ENCODE results near the gene HES4.

The HES4 gene, protein sequence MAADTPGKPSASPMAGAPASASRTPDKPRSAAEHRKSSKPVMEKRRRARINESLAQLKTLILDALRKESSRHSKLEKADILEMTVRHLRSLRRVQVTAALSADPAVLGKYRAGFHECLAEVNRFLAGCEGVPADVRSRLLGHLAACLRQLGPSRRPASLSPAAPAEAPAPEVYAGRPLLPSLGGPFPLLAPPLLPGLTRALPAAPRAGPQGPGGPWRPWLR

DNA sequence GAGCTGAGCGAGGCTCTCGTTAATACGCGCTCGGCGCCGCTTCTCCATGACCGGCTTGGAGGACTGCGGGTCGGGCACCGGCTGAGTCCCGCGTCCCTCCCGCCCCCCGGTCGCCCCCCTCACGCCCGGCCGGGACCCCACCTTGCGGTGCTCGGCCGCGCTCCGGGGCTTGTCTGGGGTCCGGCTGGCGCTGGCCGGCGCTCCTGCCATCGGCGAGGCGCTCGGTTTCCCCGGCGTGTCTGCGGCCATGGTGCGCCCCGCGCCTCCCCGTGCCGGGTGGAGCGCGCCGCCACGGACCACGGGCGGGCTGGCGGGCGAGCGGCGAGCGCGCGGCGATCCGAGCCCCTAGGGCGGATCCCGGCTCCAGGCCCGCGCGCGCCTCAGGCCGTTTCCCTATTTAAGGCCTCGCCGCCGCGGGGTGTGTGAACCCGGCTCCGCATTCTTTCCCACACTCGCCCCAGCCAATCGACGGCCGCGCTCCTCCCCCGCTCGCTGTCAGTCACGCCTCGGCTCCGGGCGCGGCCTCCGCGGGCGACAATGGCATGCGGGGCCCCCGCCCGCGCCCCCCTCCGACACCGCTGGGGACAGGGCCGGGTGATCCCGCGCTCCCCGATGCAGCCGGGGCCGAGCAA, at the start of gene HES4:
Gene HES4, minus strand, starts transcription at position 373 of the 632 bp plus-strand sequence. Its CDS starts 124 bp downstream, at position 249.
- H3K27ac ChIP-seq, result peak within 1 kb of the TSS; percentile 93
- CTCF ChIA-PET, result interaction anchor here (0.6 to 2.6 kb wide), 4 partner anchors 15 to 140 kb away, joined by 3 to 13 read pairs (median 4); no protein-coding TSS in a partner anchor
- peak; percentile 89 for DNase-seq (ENCODE audit: low spot score)
- POLR2A ChIA-PET (ENCODE audit: low non-redundant PET), result interaction anchor here (0.7 kb wide), 1 partner anchor 112 kb away, joined by 3 read pairs; no protein-coding TSS in a partner anchor
- TF ChIP-seq, protein P1, sequence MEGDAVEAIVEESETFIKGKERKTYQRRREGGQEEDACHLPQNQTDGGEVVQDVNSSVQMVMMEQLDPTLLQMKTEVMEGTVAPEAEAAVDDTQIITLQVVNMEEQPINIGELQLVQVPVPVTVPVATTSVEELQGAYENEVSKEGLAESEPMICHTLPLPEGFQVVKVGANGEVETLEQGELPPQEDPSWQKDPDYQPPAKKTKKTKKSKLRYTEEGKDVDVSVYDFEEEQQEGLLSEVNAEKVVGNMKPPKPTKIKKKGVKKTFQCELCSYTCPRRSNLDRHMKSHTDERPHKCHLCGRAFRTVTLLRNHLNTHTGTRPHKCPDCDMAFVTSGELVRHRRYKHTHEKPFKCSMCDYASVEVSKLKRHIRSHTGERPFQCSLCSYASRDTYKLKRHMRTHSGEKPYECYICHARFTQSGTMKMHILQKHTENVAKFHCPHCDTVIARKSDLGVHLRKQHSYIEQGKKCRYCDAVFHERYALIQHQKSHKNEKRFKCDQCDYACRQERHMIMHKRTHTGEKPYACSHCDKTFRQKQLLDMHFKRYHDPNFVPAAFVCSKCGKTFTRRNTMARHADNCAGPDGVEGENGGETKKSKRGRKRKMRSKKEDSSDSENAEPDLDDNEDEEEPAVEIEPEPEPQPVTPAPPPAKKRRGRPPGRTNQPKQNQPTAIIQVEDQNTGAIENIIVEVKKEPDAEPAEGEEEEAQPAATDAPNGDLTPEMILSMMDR (conservative IDR thresholded peaks at IDR 0.05; ENCODE audit: low read depth), result no peak

DNA sequence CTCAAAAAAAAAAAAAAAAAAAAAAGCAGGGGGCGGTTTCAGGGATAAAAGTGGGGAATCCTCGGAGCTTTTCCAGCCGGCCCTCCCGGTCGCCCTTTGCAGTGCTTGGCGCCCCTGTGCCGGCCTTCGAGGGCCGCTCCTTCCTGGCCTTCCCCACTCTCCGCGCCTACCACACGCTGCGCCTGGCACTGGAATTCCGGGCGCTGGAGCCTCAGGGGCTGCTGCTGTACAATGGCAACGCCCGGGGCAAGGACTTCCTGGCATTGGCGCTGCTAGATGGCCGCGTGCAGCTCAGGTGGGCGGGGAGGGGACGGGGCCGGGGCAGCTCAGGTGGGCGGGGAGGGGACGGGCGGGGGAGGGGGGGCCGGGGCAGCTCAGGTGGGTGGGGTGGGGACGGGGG, 48.9 kb upstream of the HES4 start:
- DNase-seq (ENCODE audit: low spot score), result no peak
- ChIA-PET CTCF (no interaction called here), POLR2A (ENCODE audit: low non-redundant PET) (no interaction called here)
- TF ChIP-seq, protein P1 (conservative IDR thresholded peaks at IDR 0.05; ENCODE audit: low read depth), result no peak
- H3K27ac ChIP-seq, result no peak overlapping the region

DNA sequence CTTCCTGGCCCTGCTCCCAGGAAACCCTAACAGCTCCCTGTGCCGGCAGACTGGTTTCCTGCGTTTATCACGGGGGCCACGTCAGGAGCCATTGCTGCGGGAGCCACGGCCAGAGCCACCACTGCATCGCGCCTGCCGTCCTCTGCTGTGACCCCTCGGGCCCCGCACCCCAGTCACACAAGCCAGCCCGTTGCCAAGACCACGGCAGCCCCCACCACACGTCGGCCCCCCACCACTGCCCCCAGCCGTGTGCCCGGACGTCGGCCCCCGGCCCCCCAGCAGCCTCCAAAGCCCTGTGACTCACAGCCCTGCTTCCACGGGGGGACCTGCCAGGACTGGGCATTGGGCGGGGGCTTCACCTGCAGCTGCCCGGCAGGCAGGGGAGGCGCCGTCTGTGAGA, 48.1 kb upstream of the HES4 start:
- no peak overlapping the region for H3K27ac ChIP-seq
- DNase-seq (ENCODE audit: low spot score), result no peak
- TF ChIP-seq, protein P1 (conservative IDR thresholded peaks at IDR 0.05; ENCODE audit: low read depth), result no peak
- ChIA-PET POLR2A (ENCODE audit: low non-redundant PET) (no interaction called here), CTCF (no interaction called here)

DNA sequence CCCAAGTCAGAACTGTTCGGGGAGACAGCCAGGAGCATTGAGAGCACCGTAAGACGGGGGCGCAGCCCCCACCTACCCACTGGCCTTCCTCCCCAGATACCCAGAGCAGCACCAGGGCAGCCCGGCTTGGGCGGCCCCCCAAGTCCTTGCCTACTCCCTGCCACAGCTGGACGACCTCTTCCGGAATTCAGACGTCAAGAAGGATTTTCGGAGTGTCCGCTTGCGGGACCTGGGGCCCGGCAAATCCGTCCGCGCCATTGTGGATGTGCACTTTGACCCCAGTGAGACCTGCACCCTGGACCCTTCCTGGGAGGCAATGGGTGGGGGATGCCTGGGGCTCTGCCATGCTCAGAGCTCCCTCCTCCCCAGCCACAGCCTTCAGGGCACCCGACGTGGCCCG, 47.5 kb upstream of the HES4 start:
- DNase-seq (ENCODE audit: low spot score), result no peak
- CTCF ChIA-PET, result interaction anchor here (0.6 kb wide), 1 partner anchor 16 kb away, joined by 3 read pairs; no protein-coding TSS in a partner anchor
- POLR2A ChIA-PET (ENCODE audit: low non-redundant PET), result no interaction called here
- H3K27ac ChIP-seq, result no peak overlapping the region
- TF ChIP-seq, protein P1 (conservative IDR thresholded peaks at IDR 0.05; ENCODE audit: low read depth), result no peak

DNA sequence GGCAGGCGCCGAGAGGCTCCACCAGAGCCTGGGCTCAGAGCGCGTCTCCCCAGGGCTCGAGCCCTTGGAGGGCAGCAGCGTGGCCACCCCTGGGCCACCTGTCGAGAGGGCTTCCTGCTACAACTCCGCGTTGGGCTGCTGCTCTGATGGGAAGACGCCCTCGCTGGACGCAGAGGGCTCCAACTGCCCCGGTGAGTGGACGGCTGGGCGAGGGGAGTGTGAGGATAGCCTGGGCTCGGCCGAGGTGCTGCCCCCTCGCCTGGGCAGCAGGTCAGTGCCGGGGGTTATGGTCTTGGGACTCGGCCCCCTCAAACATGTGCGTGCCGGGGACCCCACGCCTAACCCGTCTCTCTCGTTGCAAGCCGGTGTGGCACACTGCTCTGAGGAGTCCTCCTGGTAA, 46.9 kb upstream of the HES4 start:
- no peak overlapping the region for H3K27ac ChIP-seq
- DNase-seq (ENCODE audit: low spot score), result no peak
- ChIA-PET POLR2A (ENCODE audit: low non-redundant PET) (no interaction called here), CTCF (no interaction called here)
- TF ChIP-seq, protein P1 (conservative IDR thresholded peaks at IDR 0.05; ENCODE audit: low read depth), result no peak

DNA sequence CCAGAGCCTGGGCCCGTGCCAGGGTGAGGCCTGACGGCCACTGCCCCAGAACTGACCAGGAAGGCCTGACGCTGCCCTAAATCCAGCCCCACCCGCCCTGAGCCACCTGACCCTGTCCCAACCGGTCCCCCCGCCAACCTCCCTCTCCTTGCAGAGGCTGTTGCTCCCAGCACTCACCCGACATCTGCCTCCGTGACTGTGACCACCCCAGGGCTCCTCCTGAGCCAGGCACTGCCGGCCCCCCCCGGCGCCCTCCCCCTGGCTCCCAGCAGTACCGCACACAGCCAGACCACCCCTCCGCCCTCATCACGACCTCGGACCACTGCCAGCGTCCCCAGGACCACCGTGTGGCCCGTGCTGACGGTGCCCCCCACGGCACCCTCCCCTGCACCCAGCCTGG, 46.3 kb upstream of the HES4 start:
- ChIA-PET POLR2A (ENCODE audit: low non-redundant PET) (no interaction called here), CTCF (no interaction called here)
- DNase-seq (ENCODE audit: low spot score), result no peak
- TF ChIP-seq, protein P1 (conservative IDR thresholded peaks at IDR 0.05; ENCODE audit: low read depth), result no peak
- H3K27ac ChIP-seq, result no peak overlapping the region
